Measurements from ENCODE around the gene MAU2. TPM values are rescaled to one million over a fixed set of nuclear protein-coding genes. Genes with fewer than 3 reads are reported as not detected.
"Not testable (repeated sequence)": the region's sequence is repeated elsewhere in the genome, so short reads cannot be mapped to it uniquely, and the experiment has no call there.

MAU2 gene
- total and polyA plus RNA-seq, 2 donors (not counting 1 experiment from before 2014, with no cell fraction given): 11.1 to 29.4 TPM

DNA sequence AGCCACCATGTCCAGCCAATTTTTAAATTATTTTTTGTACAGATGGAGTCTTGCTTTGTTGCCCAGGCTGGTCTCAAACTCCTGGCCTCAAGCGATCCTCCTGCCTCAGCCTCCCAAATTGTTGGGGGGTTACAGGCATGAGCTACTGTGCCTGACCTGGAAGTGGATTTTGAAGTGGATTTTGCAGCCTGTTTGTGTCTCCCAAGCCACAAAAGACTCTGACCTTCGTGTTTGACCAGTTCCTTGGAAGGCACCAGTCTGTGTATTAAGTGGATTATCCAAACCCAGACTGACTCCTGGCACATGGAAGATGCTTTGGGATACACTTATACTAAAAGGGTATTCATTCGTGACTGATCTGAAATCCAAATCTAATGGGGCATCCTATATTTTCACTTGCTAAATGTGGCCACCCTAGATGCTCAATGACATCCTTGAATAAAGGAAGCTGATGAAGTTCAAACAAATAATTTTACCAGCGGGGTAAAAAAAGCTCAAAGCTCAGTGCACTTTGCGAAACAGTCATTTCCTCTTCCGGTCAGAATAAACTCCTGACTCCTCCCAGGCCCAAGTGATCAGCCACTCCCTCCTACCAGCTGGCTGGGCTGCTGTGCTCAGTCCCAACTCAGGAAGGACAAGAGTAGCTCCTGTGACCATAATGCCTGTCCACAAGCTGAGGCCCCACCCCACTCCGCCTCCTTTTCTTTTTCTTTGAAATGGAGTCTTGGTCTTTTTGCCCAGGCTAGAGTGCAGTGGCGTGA is 52.2 kb downstream of the MAU2 start:
- TF ChIP-seq EZH2 (IDR thresholded peaks at IDR 0.05; ENCODE audit: low read length, missing control alignments): no peak
- TF ChIP-seq, protein P1, sequence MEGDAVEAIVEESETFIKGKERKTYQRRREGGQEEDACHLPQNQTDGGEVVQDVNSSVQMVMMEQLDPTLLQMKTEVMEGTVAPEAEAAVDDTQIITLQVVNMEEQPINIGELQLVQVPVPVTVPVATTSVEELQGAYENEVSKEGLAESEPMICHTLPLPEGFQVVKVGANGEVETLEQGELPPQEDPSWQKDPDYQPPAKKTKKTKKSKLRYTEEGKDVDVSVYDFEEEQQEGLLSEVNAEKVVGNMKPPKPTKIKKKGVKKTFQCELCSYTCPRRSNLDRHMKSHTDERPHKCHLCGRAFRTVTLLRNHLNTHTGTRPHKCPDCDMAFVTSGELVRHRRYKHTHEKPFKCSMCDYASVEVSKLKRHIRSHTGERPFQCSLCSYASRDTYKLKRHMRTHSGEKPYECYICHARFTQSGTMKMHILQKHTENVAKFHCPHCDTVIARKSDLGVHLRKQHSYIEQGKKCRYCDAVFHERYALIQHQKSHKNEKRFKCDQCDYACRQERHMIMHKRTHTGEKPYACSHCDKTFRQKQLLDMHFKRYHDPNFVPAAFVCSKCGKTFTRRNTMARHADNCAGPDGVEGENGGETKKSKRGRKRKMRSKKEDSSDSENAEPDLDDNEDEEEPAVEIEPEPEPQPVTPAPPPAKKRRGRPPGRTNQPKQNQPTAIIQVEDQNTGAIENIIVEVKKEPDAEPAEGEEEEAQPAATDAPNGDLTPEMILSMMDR (conservative IDR thresholded peaks at IDR 0.05 in 1 of 2, IDR thresholded peaks at IDR 0.05 in 1 of 2; ENCODE audit: low read depth in 1 of 2, low read length in 2 of 2): no peak
- no peak overlapping the region for H3K4me2 ChIP-seq (ENCODE audit: extremely low read depth, insufficient read depth, low read length)
- no peak overlapping the region for H3K4me3 ChIP-seq (replicated peaks in 1 of 4; ENCODE audit: control extremely low read depth in 1 of 4, insufficient read depth in 1 of 4, low read depth in 3 of 4, low read length in 4 of 4)
- H3K27me3 ChIP-seq (ENCODE audit: control insufficient read depth, insufficient read depth, low read length): no peaks in the 10 kb centered on the region
- no peak overlapping the region for H3K9ac ChIP-seq (ENCODE audit: insufficient read depth, low read length)
- H2AFZ ChIP-seq (ENCODE audit: low read length): peak overlapping the region; percentile 81
- H3K27ac ChIP-seq (ENCODE audit: insufficient read depth, low read length): no peak overlapping the region
- no peaks in the 10 kb centered on the region for H3K9me3 ChIP-seq (ENCODE audit: control insufficient read depth, insufficient read depth, low read depth, low read length)
- peak in 1 of 2 donors; percentile 39 for DNase-seq (ENCODE audit: low read depth in 2 of 2)
- H3K4me1 ChIP-seq (ENCODE audit: control insufficient read depth, extremely low read depth, insufficient read depth, low read length): peaks cover 3% of the 10 kb centered on the region
- no peaks in the 10 kb centered on the region for H3K79me2 ChIP-seq (ENCODE audit: control insufficient read depth, insufficient read depth, low read length)
- no peaks in the 10 kb centered on the region for H3K36me3 ChIP-seq (ENCODE audit: control insufficient read depth, insufficient read depth, low read length)
- no peaks in the 10 kb centered on the region for H4K20me1 ChIP-seq (ENCODE audit: control insufficient read depth, extremely low read depth, insufficient read depth, low read length)

DNA sequence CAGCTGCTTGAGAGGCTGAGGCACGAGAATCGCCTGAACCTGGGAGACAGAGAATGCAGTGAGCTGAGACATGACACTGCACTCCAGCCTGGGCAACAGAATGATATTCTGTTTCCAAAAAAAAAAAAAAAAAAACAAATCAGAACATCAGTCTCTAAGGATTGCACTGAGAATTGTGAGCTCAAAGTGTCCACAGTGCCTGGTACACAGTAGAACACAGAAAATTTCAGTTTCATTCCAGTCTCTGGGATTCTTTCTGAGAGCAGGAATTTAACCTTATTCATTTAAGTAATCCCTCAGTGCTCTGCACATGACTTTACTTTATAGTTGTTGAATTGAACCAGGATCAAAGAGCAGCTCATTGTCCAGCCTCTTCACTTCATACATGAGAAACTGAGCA is 58.9 kb downstream of the MAU2 start:
- no peaks in the 10 kb centered on the region for H3K27me3 ChIP-seq (ENCODE audit: control insufficient read depth, insufficient read depth, low read length)
- no peaks in the 10 kb centered on the region for H4K20me1 ChIP-seq (ENCODE audit: control insufficient read depth, extremely low read depth, insufficient read depth, low read length)
- peaks cover under 1% of the 10 kb centered on the region for H3K4me1 ChIP-seq (ENCODE audit: control insufficient read depth, extremely low read depth, insufficient read depth, low read length)
- no peak overlapping the region for H2AFZ ChIP-seq (ENCODE audit: low read length)
- H3K9ac ChIP-seq (ENCODE audit: insufficient read depth, low read length): no peak overlapping the region
- TF ChIP-seq, protein P1 (conservative IDR thresholded peaks at IDR 0.05 in 1 of 2, IDR thresholded peaks at IDR 0.05 in 1 of 2; ENCODE audit: low read depth in 1 of 2, low read length in 2 of 2): no peak
- TF ChIP-seq EZH2 (IDR thresholded peaks at IDR 0.05; ENCODE audit: low read length, missing control alignments): no peak
- H3K79me2 ChIP-seq (ENCODE audit: control insufficient read depth, insufficient read depth, low read length): no peaks in the 10 kb centered on the region
- H3K9me3 ChIP-seq (ENCODE audit: control insufficient read depth, insufficient read depth, low read depth, low read length): no peaks in the 10 kb centered on the region
- H3K4me3 ChIP-seq (replicated peaks in 1 of 4; ENCODE audit: control extremely low read depth in 1 of 4, insufficient read depth in 1 of 4, low read depth in 3 of 4, low read length in 4 of 4): no peak overlapping the region
- no peaks in the 10 kb centered on the region for H3K36me3 ChIP-seq (ENCODE audit: control insufficient read depth, insufficient read depth, low read length)
- H3K27ac ChIP-seq (ENCODE audit: insufficient read depth, low read length): no peak overlapping the region
- no peak for DNase-seq (ENCODE audit: low read depth in 2 of 2)
- H3K4me2 ChIP-seq (ENCODE audit: extremely low read depth, insufficient read depth, low read length): no peak overlapping the region

DNA sequence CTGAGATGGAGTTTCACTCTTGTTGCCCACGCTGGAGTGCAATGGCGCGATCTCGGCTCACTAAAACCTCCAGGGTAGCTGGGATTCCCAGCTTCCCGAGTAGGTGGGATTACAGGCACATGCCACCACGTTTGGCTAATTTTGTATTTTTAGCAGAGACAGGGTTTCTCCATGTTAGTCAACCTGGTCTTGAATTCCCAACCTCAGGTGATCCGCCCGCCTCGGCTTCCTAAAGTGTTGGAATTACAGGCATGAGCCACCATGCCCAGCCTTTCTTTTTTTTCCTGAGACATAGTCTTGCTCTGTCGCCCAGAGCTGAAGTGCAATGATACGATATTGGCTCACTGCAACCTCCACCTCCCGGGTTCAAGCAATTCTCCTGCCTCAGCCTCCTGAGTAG is 59.7 kb downstream of the MAU2 start:
- not testable (repeated sequence) for H4K20me1 ChIP-seq (ENCODE audit: control insufficient read depth, extremely low read depth, insufficient read depth, low read length); H3K36me3 ChIP-seq (ENCODE audit: control insufficient read depth, insufficient read depth, low read length); H3K9ac ChIP-seq (ENCODE audit: insufficient read depth, low read length); H3K4me1 ChIP-seq (ENCODE audit: control insufficient read depth, extremely low read depth, insufficient read depth, low read length); H3K79me2 ChIP-seq (ENCODE audit: control insufficient read depth, insufficient read depth, low read length); H3K4me3 ChIP-seq (replicated peaks in 1 of 4; ENCODE audit: control extremely low read depth in 1 of 4, insufficient read depth in 1 of 4, low read depth in 3 of 4, low read length in 4 of 4); H3K27me3 ChIP-seq (ENCODE audit: control insufficient read depth, insufficient read depth, low read length); H3K4me2 ChIP-seq (ENCODE audit: extremely low read depth, insufficient read depth, low read length); DNase-seq (ENCODE audit: low read depth in 2 of 2); H3K9me3 ChIP-seq (ENCODE audit: control insufficient read depth, insufficient read depth, low read depth, low read length); H2AFZ ChIP-seq (ENCODE audit: low read length); H3K27ac ChIP-seq (ENCODE audit: insufficient read depth, low read length)
